ENCODE data around the gene TXLNA. TPM values are rescaled to one million over a fixed set of nuclear protein-coding genes. Genes with fewer than 3 reads are reported as not detected.

Gene TXLNA
- total RNA-seq, 1 experiment from 2014 or later: 65.6 TPM

DNA sequence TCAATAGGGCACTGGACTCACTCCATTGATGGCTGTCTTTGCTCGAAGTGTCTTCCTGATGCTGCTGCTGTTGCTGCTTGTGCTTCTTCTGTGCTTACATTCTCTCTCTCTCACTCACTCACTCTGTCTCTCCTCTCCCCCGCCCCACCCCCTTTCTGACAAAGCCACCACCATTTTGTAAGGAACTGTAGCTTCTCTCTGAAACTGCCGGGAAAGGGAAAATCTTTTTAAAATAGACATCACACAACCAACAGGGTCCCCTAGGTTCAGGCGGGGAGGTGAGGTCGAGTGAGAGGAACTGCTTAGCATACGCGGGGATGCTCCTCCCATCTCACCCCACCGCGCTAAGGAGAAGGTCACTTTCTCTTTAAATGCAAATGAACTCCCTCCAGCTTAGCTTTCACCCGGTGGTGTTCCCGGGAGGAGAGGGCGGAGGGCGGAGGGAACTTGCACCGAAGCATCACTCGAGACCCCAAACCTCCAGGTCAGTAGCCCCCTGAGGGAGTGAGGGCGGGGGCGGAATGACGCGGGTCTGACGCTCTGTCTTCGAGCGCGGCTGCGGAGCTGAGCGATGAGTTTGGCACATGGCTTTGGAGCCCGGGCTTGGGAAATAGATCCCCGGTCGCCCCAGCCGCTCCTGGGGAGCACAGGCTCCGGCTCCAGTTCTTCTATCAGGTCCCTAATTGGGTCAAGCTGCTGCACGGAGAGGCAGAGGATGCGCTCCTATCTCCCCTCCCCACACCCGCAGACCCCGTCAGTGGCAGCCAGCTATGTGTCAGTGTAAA is 20.9 kb downstream of the TXLNA start, which contains the start of gene CCDC28B:
TSS of gene CCDC28B (plus strand) at position 370 of the 785 bp plus-strand sequence. CDS start 1,341 bp downstream, outside the sequence.
- DNase-seq (ENCODE audit: low read depth, low spot score): peak; percentile 51
- in situ Hi-C loops (cut with HindIII; ENCODE audit: low pct_unique_long_range_greater_than_20kb, low sequenced_read_pairs): no loop called here

DNA sequence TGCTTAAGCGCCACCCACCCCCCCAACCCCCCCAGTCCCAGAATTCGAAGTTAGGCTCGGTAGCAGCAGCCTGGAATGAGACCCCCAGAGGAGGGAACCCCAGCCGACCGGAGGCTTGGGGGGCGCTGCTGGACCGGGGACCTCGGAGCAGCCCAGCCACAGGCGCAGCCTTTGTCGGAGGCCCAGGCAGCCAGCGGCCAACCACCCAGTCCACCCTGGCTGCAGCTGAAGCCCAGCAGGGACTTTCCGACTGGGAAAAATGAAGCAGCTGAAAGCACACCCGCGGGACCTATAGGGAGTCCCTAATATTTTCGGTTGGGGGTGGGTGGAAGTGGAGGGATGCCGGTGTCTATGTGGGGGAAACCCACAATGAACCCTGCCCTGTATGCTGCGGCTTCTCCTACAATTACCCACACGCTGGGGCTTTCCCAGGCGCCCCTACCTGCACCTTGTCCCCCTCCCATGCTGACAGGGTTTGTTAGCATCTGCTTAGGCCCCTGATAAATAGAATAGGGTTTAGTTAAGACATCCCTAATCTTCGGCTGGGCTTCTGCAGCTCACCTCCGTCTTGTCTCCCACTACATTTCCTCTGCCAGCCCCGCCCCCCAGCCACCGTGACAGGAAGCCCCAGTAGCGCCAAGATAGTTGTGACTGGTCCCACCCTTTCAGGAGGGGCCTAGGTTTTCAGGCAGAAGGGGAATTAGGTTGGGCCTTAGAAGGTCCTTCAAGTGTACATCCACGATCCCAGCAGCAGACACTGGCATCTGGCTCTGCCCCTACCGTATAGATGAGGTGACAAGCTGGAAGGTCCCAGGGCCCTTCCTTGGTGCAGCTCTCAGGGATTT is 21.8 kb downstream of the TXLNA start:
- in situ Hi-C loops (cut with HindIII; ENCODE audit: low pct_unique_long_range_greater_than_20kb, low sequenced_read_pairs): no loop called here
- no peak for DNase-seq (ENCODE audit: low read depth, low spot score)

DNA sequence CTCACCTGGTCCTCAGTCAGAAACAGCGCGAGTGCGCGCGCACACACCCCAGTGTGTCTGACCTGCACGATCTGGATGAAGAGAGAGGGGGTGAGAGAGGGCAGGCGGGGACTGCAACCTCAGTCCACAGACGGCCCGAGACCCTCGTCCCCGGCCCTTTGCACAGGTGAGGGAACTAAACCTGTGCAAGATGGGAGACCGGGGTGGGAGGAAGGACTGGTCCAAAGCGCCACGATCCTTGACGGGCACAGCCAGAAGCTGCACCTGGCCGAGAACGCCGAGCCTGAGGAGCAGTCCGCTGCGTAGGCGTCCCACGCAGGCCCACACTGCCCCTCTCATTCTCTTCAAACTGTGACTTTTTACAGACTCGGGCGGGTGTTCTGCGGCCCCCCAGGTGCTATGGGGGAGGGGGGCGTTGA is 25.5 kb downstream of the TXLNA start:
- DNase-seq (ENCODE audit: low read depth, low spot score): no peak
- in situ Hi-C loops (cut with HindIII; ENCODE audit: low pct_unique_long_range_greater_than_20kb, low sequenced_read_pairs): no loop called here

DNA sequence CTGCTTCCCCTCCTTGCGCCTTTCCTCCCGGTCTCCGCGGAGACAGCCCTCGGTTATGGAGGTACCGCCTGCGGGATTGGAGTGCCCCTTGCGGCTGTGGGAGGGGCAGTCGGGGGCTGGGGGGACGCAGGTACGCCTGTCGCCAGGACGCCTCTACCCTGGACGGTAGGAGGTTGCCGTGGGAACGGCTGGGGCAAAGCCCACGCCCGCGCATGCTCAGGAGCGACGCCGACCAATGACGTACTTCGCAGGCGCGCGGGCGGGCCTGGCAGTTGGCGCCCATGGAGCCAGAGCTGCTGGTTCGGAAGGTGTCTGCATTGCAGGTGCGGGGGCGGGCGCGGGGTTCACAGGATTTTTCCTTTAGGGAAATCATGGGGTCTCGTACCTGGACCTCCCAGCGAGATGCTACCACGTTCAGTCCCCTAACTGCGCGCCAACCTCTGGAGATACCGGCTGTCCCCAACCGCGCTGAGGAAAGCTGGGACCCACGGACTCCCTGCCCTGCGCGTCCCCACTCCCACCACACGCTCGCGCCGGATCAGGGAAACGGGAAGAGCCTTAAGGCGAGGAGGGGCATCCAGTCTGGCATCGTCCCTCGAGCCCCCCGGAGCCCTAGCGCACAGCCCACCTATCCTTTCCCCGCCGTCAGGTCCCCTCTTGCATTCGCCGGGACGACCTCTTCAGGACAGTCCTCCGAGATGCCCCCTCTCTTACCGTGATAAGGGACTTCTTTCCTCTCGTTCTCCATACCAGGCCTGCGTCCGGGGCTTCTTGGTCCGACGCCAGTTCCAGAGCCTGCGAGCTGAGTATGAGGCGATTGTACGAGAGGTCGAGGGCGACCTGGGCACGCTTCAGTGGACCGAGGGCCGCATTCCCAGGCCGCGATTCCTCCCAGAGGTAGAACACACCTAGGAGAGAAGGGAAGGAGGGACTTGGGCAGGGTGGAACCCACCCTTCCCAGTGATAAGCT is 26.2 kb downstream of the TXLNA start, which contains the start of gene IQCC:
TSS of gene IQCC (plus strand) at position 271 of the 970 bp plus-strand sequence. CDS start at position 282, 11 bp downstream.
- peak; percentile 73 for DNase-seq (ENCODE audit: low read depth, low spot score)
- in situ Hi-C loops (cut with HindIII; ENCODE audit: low pct_unique_long_range_greater_than_20kb, low sequenced_read_pairs): no loop called here

DNA sequence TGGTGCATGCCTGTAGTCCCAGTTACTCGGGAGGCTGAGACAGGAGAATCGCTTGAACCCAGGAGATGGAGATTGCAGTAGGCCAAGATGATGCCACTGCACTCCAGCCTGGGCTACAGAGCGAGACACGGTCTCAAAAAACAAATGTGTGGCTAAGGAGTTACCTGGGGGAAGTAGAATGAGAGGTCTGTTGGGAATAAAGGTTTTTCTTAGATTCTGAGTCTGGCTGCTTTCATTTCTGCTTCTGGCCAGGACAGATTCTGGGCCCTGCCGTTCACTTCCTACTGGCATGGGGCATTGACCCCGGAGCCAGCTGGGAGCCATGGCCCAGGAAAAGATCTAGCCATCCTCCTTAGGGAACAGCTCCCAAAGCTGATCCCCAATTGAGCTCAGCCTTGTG is 29.0 kb downstream of the TXLNA start:
- in situ Hi-C loops (cut with HindIII; ENCODE audit: low pct_unique_long_range_greater_than_20kb, low sequenced_read_pairs): no loop called here
- no peak for DNase-seq (ENCODE audit: low read depth, low spot score)

DNA sequence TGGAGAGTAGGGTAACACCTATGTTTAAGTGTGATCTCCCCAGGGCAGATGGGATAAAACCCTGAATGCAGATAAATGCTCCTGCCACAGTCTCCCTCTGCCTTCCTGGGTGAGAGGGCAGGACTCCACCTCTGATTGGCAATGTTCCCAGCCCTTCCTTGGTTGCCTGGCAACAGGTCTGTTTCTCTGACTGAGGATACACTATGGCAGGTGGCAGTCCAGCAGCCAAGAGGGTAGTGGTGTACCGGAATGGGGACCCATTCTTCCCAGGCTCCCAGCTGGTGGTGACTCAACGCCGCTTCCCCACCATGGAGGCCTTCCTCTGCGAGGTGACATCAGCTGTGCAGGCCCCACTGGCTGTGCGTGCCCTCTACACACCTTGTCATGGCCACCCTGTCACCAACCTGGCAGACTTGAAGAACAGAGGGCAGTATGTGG is 29.4 kb downstream of the TXLNA start, which contains the start of gene DCDC2B:
TSS of gene DCDC2B (plus strand) at position 199 of the 438 bp plus-strand sequence. CDS start at position 204, 5 bp downstream.
- in situ Hi-C loops (cut with HindIII; ENCODE audit: low pct_unique_long_range_greater_than_20kb, low sequenced_read_pairs): no loop called here
- DNase-seq (ENCODE audit: low read depth, low spot score): no peak

DNA sequence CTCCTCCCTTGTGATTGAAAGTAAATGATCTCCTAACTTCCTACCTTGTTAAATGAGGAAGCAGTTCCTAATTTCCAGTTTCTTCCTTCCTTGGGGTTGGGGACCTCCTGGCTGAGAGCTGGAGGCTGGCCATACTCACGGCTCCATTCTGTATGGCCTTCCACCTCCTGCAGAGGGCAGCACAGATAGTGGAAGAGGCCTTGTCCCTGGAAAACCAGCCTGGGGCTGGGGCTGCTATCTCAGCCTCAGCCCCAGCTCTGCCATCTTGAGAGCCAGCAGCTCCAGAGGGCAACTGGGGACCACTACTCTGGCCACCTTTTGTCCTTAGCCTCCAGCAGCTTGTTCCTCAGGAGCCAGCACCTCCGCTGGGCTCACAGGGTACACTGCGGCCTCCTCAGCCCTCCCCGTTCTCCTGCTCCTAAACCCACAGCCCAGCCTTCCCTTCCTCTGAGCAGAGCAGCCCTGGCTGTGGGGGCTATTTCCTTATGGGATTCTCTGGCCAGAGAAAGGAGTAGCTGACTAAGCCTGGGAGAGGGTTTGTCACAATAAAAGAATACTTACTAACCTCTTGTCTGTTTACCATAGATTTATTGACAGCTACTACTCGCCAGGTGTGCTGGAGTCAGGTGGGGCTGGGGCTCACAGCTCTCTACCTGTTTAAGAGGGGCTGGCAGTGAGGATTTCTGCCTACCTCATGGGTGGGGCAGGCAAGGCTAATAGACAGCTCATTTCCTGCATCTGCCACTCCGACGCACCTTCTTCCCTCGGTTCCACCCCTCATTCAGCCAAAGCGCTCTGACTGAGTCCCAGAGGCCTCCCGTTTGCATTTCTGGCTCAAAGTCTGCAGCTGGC is 36.4 kb downstream of the TXLNA start:
- in situ Hi-C loops (cut with HindIII; ENCODE audit: low pct_unique_long_range_greater_than_20kb, low sequenced_read_pairs): no loop called here
- peak; percentile 80 for DNase-seq (ENCODE audit: low read depth, low spot score)

DNA sequence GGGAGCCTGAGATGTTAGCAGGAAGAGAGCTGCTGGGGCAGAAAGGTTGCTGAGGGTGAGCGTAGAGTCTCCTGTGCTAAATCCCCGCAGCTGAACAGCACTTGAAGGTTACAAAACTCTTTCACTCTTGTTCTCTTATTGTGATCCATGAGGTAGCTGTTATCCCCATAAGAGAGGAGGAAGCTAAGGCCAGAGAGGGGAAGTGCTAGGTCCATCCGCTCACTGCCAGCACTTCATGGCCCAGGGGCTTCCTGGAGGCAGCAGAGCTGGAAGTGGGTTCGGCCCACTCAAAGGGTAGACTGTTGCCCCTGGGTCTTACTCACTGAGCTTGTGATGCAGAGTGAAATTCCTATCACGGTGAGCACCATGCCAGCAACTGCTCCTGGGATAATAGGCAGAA is 37.1 kb downstream of the TXLNA start:
- no peak for DNase-seq (ENCODE audit: low read depth, low spot score)
- in situ Hi-C loops (cut with HindIII; ENCODE audit: low pct_unique_long_range_greater_than_20kb, low sequenced_read_pairs): no loop called here

DNA sequence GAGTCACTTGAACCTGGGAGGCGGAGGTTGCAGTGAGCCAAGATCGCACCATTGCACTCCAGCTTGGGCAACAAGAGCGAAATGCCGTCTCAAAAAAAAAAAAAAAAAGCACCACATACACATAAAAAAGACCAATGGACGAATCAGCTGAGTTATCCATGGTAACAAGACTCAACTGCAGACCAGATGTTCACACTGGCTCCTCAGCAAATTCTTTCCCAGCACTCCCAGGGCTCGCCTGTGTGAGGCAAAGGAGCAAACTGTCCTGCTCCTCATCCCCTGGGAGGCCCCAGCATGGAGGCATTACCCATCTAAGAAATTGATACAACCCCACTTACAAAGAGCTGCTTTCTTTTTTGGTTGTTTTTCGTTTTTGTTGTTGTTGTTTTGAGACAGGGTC is 39.5 kb downstream of the TXLNA start:
- in situ Hi-C loops (cut with HindIII; ENCODE audit: low pct_unique_long_range_greater_than_20kb, low sequenced_read_pairs): no loop called here
- no peak for DNase-seq (ENCODE audit: low read depth, low spot score)

DNA sequence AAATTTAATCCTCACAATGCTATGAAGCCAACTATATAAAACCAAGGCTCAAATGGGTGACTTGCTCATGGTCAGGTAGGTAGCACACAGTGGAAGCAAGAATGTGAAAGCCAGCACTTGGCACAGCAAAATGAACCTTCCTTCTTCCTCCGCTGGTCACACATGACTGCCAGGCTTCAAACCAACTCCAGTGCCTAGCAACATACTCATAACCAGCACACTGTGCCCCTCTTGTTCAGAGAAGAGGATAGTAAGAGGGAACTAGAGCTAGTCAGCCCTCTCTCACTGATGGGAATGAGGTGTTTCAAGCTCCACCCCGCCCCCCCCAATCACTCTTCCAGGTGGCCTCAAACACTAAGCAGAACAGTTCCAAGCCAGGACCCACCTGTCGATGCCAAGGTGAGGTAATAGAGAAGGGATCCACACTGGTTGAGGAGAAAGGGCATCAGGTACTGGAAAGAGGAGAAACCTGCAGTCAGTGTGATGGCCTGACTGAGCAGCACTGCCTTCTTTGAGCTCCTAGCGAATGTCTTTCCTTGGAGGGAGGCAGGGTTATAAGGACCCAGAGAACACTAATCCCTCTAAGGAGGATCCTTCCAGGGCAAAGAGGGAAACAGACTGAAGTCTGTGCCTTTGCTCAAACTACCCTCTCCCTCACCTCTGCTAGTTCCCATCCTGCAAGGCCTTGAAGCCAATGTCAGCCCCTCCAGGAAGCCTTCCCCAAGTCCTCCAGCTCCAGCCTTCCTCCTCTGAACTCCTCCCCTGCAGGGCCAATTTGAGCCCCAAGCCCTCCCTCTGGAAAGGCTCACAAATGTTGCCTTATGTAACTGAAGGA is 41.5 kb downstream of the TXLNA start:
- in situ Hi-C loops (cut with HindIII; ENCODE audit: low pct_unique_long_range_greater_than_20kb, low sequenced_read_pairs): no loop called here
- no peak for DNase-seq (ENCODE audit: low read depth, low spot score)

DNA sequence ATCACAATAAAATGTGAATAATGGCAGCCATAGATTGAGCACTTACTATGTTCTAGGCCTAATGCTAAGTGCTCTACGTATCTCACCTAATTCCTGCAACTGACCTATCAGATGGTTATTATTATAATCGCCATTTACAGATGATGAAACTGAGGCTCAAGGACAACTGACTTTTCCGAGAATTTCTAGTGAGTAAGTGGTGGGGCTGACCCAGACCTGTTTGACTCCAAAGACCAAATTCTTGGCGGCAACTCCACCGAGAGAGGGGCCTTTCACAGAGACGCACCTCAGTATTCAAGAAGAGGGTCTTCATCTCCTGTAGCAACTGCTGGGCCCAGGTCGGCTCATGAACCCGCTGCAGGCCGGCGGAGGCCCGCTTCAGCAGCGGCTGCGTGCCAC is 42.1 kb downstream of the TXLNA start:
- DNase-seq (ENCODE audit: low read depth, low spot score): no peak
- in situ Hi-C loops (cut with HindIII; ENCODE audit: low pct_unique_long_range_greater_than_20kb, low sequenced_read_pairs): no loop called here

DNA sequence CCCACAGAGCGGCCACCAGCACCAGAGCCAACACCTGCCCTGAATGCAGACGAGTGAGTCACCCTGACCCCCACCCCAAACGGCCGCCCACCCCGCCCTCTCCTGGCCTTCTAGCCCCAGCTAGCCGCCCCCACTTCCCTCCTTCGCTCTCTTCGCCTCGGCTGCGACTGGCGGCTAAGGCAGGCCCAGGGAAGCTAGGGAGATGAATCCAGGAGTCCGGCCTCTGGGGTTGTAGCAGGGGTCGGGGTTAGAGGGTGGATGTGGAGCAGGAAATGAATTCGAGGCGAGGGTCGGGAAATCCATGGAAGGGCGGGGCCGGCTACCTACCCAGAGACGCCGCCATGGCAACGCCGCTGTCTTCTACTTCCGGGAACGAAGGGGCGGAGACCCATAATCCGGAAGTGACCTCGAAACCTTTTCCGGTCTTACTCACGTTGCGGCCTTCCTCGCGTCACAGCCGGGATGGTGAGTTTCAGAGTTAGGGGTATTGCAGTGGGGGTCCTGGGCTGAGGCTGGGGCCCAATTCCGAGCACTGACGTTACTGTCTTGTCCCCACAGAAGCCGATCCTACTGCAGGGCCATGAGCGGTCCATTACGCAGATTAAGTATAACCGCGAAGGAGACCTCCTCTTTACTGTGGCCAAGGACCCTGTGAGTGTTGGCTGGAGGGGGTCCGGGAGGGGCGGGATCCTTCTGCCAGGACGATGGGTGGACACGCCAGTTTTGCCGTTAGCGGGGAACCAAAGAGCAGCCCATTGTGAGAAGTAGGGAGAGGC is 42.7 kb downstream of the TXLNA start, which contains the start of the genes EIF3I and TMEM234:
TSS of gene EIF3I (plus strand) at position 428 of the 776 bp plus-strand sequence. CDS start at position 463, 35 bp downstream.
TSS of gene TMEM234 (minus strand) at position 374 of the 776 bp plus-strand sequence. CDS start at position 343, 31 bp downstream.
- DNase-seq (ENCODE audit: low read depth, low spot score): peak; percentile 91
- in situ Hi-C loops (cut with HindIII; ENCODE audit: low pct_unique_long_range_greater_than_20kb, low sequenced_read_pairs): no loop called here

DNA sequence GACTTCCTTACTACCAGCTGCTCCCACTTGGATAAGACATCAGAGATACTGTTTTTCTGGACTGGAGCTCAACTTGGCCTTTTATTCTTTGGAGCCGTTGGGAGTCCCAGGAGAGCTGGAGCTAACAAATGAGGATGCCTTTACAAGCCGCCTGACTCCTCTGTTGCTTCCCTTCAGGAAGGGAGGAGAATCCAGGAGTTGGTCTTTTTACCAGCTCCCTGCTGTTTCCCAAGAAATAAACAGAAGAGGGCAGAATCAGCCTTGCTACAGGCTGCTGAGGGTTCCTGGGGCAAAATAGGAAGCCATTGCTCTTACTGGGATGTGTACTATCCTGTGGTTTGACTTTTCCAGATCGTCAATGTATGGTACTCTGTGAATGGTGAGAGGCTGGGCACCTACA is 44.2 kb downstream of the TXLNA start:
- peak; percentile 42 for DNase-seq (ENCODE audit: low read depth, low spot score)
- in situ Hi-C loops (cut with HindIII; ENCODE audit: low pct_unique_long_range_greater_than_20kb, low sequenced_read_pairs): no loop called here

DNA sequence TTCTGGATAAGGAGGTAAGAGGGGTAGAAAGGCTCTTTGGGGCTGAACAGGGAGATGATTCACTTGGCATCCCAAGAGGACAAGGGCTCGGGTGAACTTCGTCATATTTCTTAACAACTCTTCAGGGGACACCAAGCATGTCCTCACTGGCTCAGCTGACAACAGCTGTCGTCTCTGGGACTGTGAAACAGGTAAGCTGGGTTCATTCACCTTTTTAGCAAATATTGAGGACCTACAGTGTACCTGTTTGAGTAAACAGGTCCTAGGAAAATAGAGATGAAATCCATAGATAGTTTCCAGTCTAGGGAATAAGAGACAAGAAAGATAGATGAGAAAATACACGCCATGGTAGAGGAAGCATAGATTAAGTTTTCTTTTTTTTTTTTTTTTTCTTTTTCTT is 44.8 kb downstream of the TXLNA start:
- in situ Hi-C loops (cut with HindIII; ENCODE audit: low pct_unique_long_range_greater_than_20kb, low sequenced_read_pairs): no loop called here

DNA sequence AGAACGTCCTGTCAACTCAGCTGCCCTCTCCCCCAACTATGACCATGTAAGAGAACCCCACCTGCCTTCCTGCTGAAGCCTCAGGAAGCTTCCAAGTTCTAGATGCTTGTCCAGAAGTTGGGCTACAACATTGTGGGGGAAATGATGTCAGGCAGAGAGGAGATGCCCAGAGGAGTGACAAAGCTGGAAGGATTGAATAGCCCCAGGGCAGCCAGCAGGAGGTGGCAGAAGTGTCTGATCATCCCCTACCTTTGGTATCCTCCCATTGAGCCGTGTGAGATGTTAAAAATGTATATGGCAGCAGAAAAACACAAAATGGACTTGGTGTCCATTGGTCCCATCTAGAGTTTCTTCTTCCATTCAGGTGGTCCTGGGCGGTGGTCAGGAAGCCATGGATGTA is 49.3 kb downstream of the TXLNA start:
- in situ Hi-C loops (cut with HindIII; ENCODE audit: low pct_unique_long_range_greater_than_20kb, low sequenced_read_pairs): no loop called here
- DNase-seq (ENCODE audit: low read depth, low spot score): no peak

More for the DNA sequence above, 44.8 kb downstream of the TXLNA start:
- no peak for DNase-seq (ENCODE audit: low read depth, low spot score)

Data from SK-MEL-5 (cell line).